LNCAP (cell line): ENCODE measurements around the gene NOC2L.

Source experiments
- CTCF ChIP-seq: fragments of 450-650 bp; IDR thresholded peaks from 2 replicates; pipeline ENCODE4 v1.5.1; 2017; ENCODE audit warnings: mild to moderate bottlenecking

The NOC2L gene

GRCh38 chr1:983798-984475 is 24.9 kb upstream of the NOC2L start:
- peak; percentile 96 for TF ChIP-seq CTCF

- no peak for TF ChIP-seq CTCF
These were observed 23.8 kb upstream of the NOC2L start for GRCh38 chr1:982765-983436.

- TF ChIP-seq CTCF = no peak
These were observed 23.0 kb upstream of the NOC2L start, which contains the start of gene PERM1 for GRCh38 chr1:981955-982558. Gene PERM1 (minus strand): TSS chr1:982093. CDS start chr1:981029, 1,064 bp downstream.

GRCh38 chr1:981491-981954 is 22.5 kb upstream of the NOC2L start:
- TF ChIP-seq CTCF = no peak

GRCh38 chr1:980602-981395 is 21.7 kb upstream of the NOC2L start:
- no peak for TF ChIP-seq CTCF

- no peak for TF ChIP-seq CTCF
These were observed 21.1 kb upstream of the NOC2L start for GRCh38 chr1:980137-980571.

- no peak for TF ChIP-seq CTCF
These were observed 20.7 kb upstream of the NOC2L start for GRCh38 chr1:979744-980072.
